Mucosa of descending colon (tissue), 3 donors: ENCODE measurements around the gene EDARADD. TPM values are rescaled to one million over a fixed set of nuclear protein-coding genes. Genes with fewer than 3 reads are reported as not detected.

Experiments
- ATAC-seq: fragments of 200-7000 bp; cut with Tn5 transposase; one replicate; pipeline ENCODE4 v1.9.1; 2020; ENCODE audit warnings: mild to moderate bottlenecking, moderate library complexity
- DNase-seq, 3 donors: peaks; one replicate each; pipeline ENCODE4 v3.0.0-alpha.2; 2020
- H3K36me3 ChIP-seq: fragments of 200-600 bp; one replicate; pipeline ENCODE4 v1.8.0; 2021; ENCODE audit warnings: low read depth, mild to moderate bottlenecking
- H3K4me1 ChIP-seq: fragments of 200-600 bp; one replicate; pipeline ENCODE4 v1.8.0; 2021; ENCODE audit warnings: low read depth, mild to moderate bottlenecking
- H3K4me3 ChIP-seq: fragments of 200-600 bp; one replicate; pipeline ENCODE4 v1.8.0; 2021; ENCODE audit warnings: mild to moderate bottlenecking
- H3K9me3 ChIP-seq: fragments of 200-600 bp; one replicate; pipeline ENCODE4 v1.8.0; 2021; ENCODE audit warnings: mild to moderate bottlenecking
- intact Hi-C, 2 donors: fragments of 100-400 bp; cut with DNase I in 1 of 2; cut with micrococcal nuclease in 1 of 2; formaldehyde crosslinking; loops; one replicate each; pipeline versions ENCODE4 v1.11.0 to v1.11.1; 2022; cut with DNase I, micrococcal nuclease
- total RNA-seq, 3 donors: library from RNA; stranded (reverse); fragmentation: NEBNext Ultra II Directional in 2 of 3; extraction: Animal tissue kit (Norgen Biotek cat#: 25700) in 2 of 3; gene quantifications; one replicate each; pipeline versions ENCODE4 v1.2.1 to v1.2.4, GENCODE V29; 2021 to 2023
- TF ChIP-seq, protein P1 (sequence below): fragments of 200-600 bp; IDR thresholded peaks from one replicate; pipeline ENCODE4 v1.8.0; 2022; ENCODE audit warnings: antibody characterized with exemption, mild to moderate bottlenecking
- donor health status: DM: no; HTN: no; CAD: no; lungs with moderate emphysema.
- donor health status: DM: no; HTN: no; CAD: no.
- donor health status: DM: no; HTN: yes; CAD: no.

The EDARADD gene
- total RNA-seq, 3 donors from 2014 or later = 0.16 to 0.48 TPM; not detected in 1

- TF ChIP-seq, protein P1, sequence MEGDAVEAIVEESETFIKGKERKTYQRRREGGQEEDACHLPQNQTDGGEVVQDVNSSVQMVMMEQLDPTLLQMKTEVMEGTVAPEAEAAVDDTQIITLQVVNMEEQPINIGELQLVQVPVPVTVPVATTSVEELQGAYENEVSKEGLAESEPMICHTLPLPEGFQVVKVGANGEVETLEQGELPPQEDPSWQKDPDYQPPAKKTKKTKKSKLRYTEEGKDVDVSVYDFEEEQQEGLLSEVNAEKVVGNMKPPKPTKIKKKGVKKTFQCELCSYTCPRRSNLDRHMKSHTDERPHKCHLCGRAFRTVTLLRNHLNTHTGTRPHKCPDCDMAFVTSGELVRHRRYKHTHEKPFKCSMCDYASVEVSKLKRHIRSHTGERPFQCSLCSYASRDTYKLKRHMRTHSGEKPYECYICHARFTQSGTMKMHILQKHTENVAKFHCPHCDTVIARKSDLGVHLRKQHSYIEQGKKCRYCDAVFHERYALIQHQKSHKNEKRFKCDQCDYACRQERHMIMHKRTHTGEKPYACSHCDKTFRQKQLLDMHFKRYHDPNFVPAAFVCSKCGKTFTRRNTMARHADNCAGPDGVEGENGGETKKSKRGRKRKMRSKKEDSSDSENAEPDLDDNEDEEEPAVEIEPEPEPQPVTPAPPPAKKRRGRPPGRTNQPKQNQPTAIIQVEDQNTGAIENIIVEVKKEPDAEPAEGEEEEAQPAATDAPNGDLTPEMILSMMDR = no peak
- Histone ChIP-seq H3K9me3 (no peaks in the 10 kb centered on the region), H3K4me1 (peaks cover 8% of the 10 kb centered on the region), H3K36me3 (no peaks in the 10 kb centered on the region), H3K4me3 (no peak overlapping the region)
- intact Hi-C loops = no loop called here
- ATAC-seq (no peak), DNase-seq (no peak)
Measured at GRCh38 chr1:236400061-236400603, 6.0 kb downstream of the EDARADD start.

DNA sequence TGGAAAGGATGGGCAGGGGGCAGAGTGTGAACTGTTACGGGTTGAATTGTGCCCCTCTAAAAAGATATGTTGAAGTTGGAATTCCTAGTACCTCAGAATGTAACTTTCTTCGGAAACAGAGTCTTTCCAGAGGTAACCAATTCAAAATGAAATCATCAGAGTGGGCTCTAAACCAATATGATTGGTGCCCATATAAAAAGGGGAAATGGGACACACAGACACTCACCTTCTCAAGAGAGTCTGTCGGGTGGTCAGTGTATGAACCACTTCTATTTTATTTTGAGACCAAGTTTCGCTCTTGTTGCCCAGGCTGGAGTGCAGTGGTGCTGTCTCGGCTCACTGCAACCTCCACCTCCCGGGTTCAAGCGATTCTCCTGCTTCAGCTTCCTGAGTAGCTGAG lies 7.6 kb downstream of the EDARADD start:
- TF ChIP-seq, protein P1 = no peak
- Histone ChIP-seq H3K9me3 (no peaks in the 10 kb centered on the region), H3K4me3 (no peak overlapping the region), H3K4me1 (no peaks in the 10 kb centered on the region), H3K36me3 (no peaks in the 10 kb centered on the region)
- ATAC-seq (no peak), DNase-seq (no peak)
- intact Hi-C loops = no loop called here

- TF ChIP-seq, protein P1 = no peak
- no peak overlapping the region for H3K4me3 ChIP-seq
- H3K9me3 ChIP-seq = no peaks in the 10 kb centered on the region
- no peak for ATAC-seq
- H3K36me3 ChIP-seq = no peaks in the 10 kb centered on the region
- intact Hi-C loops = no loop called here
- H3K4me1 ChIP-seq = no peaks in the 10 kb centered on the region
- DNase-seq = no peak
Measured at GRCh38 chr1:236403905-236404696, 10.0 kb downstream of the EDARADD start.

DNA sequence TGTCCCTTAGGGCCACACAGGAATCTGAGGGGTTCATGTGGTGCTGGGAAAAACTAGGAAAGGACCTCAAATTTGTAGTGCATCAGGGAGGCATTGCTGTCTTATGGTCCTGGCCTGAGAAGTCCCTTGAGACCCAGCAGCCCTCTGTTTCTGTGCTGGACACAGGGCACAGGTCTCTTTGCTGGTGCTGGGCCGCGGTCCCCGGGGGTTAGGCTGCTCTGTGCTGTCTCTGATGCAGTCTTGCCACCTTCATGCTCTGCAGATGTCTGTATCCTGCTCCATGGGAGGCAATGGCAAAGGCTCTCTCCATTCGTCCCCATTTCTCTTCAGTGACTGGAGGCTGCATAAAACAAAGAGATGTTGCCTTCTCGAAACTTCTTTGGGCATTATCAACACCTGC lies 13.0 kb downstream of the EDARADD start:
- no peak for DNase-seq
- no peaks in the 10 kb centered on the region for H3K9me3 ChIP-seq
- no peak for ATAC-seq
- H3K36me3 ChIP-seq = no peaks in the 10 kb centered on the region
- intact Hi-C loops = no loop called here
- TF ChIP-seq, protein P1 = no peak
- H3K4me1 ChIP-seq = no peaks in the 10 kb centered on the region
- no peak overlapping the region for H3K4me3 ChIP-seq

GRCh38 chr1:236413688-236414087 lies 19.6 kb downstream of the EDARADD start:
- TF ChIP-seq, protein P1 = no peak
- intact Hi-C loops = no loop called here
- H3K4me3 ChIP-seq = no peak overlapping the region
- H3K36me3 ChIP-seq = no peaks in the 10 kb centered on the region
- H3K4me1 ChIP-seq = no peaks in the 10 kb centered on the region
- ATAC-seq = no peak
- DNase-seq = no peak
- no peaks in the 10 kb centered on the region for H3K9me3 ChIP-seq
